Measurements from ENCODE around the gene PTGER2.

GRCh38 chr14:52319919-52320318 is 5.8 kb downstream of the PTGER2 start:
- TF ChIP-seq, protein P1, sequence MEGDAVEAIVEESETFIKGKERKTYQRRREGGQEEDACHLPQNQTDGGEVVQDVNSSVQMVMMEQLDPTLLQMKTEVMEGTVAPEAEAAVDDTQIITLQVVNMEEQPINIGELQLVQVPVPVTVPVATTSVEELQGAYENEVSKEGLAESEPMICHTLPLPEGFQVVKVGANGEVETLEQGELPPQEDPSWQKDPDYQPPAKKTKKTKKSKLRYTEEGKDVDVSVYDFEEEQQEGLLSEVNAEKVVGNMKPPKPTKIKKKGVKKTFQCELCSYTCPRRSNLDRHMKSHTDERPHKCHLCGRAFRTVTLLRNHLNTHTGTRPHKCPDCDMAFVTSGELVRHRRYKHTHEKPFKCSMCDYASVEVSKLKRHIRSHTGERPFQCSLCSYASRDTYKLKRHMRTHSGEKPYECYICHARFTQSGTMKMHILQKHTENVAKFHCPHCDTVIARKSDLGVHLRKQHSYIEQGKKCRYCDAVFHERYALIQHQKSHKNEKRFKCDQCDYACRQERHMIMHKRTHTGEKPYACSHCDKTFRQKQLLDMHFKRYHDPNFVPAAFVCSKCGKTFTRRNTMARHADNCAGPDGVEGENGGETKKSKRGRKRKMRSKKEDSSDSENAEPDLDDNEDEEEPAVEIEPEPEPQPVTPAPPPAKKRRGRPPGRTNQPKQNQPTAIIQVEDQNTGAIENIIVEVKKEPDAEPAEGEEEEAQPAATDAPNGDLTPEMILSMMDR (IDR thresholded peaks at IDR 0.05; ENCODE audit: borderline replicate concordance, extremely low read depth, low read length, poor library complexity, severe bottlenecking), result no peak
- TF ChIP-seq EZH2 (IDR thresholded peaks at IDR 0.05; ENCODE audit: borderline replicate concordance, low read depth, low read length, severe bottlenecking), result no peak
